ENCODE results near the gene SNAI3. TPM values are rescaled to one million over a fixed set of nuclear protein-coding genes. Genes with fewer than 3 reads are reported as not detected.

Gene SNAI3
- total and polyA plus RNA-seq, 9 of the 15 experiments (the other 6 are each of a cell fraction or from before 2014, with no cell fraction given): 0.04 to 4.1 (median 0.80) TPM; not detected in 1

- Histone ChIP-seq H3K36me3 (ENCODE audit: control insufficient read depth, insufficient read depth, low read length) (peaks cover 3% of the 10 kb centered on the region; the same call in 1 of the 3 replicates), H3K9me1 (ENCODE audit: control insufficient read depth, insufficient read depth, low read length) (no peaks in the 10 kb centered on the region), H3K27ac (ENCODE audit: extremely low read depth, low read depth, low read length) (no peak overlapping the region), H4K20me1 (replicated peaks; ENCODE audit: control insufficient read depth, insufficient read depth, low read length) (no peaks in the 10 kb centered on the region; the same call in 1 of the 2 replicates), H3K9ac (ENCODE audit: insufficient read depth in 1 of 2, low read depth in 2 of 2, low read length in 2 of 2) (no peak overlapping the region), H3K27me3 (ENCODE audit: control insufficient read depth in 2 of 2, insufficient read depth in 2 of 2, low read length in 2 of 2) (no peaks in the 10 kb centered on the region), H3K4me2 (ENCODE audit: insufficient read depth, low read length) (no peak overlapping the region), H3K9me3 (replicated peaks; ENCODE audit: control insufficient read depth, insufficient read depth, low read depth, low read length) (no peaks in the 10 kb centered on the region), H3K4me3 (no peak overlapping the region), H3K4me1 (replicated peaks in 1 of 2; ENCODE audit: control insufficient read depth in 2 of 2, insufficient read depth in 2 of 2, low read length in 2 of 2) (peaks cover 0 to 34% of the 10 kb centered on the region in 2 experiments; a peak in 2 of 5 replicates), H3K79me2 (ENCODE audit: control insufficient read depth, insufficient read depth, low read length) (no peaks in the 10 kb centered on the region), H2AFZ (ENCODE audit: low read depth, low read length) (no peak overlapping the region)
- no peak for ATAC-seq
- WGBS (ENCODE audit: insufficient coverage, low coverage, missing lambda C conversion rate): 67% methylated on average over 19 of the region's 19 CpGs
- peak; percentile 20; the same call in 1 of the 2 replicates for TF ChIP-seq ZBTB33 (CRISPR knock-in tag; IDR thresholded peaks at IDR 0.05)
- TF ChIP-seq ZBTB43 (CRISPR knock-in tag; IDR thresholded peaks at IDR 0.05): no peak
- TF ChIP-seq NR2C2 (CRISPR knock-in tag; IDR thresholded peaks at IDR 0.05): no peak
- no peak for TF ChIP-seq NR2C2 (tag; IDR thresholded peaks at IDR 0.05)
- TF ChIP-seq ZNF134 (CRISPR knock-in tag; conservative IDR thresholded peaks at IDR 0.05): no peak
- no peak for TF ChIP-seq RB1 (IDR thresholded peaks at IDR 0.05; ENCODE audit: low read depth)
- TF ChIP-seq EGR1 (conservative IDR thresholded peaks at IDR 0.05): no peak
- TF ChIP-seq, protein P1, sequence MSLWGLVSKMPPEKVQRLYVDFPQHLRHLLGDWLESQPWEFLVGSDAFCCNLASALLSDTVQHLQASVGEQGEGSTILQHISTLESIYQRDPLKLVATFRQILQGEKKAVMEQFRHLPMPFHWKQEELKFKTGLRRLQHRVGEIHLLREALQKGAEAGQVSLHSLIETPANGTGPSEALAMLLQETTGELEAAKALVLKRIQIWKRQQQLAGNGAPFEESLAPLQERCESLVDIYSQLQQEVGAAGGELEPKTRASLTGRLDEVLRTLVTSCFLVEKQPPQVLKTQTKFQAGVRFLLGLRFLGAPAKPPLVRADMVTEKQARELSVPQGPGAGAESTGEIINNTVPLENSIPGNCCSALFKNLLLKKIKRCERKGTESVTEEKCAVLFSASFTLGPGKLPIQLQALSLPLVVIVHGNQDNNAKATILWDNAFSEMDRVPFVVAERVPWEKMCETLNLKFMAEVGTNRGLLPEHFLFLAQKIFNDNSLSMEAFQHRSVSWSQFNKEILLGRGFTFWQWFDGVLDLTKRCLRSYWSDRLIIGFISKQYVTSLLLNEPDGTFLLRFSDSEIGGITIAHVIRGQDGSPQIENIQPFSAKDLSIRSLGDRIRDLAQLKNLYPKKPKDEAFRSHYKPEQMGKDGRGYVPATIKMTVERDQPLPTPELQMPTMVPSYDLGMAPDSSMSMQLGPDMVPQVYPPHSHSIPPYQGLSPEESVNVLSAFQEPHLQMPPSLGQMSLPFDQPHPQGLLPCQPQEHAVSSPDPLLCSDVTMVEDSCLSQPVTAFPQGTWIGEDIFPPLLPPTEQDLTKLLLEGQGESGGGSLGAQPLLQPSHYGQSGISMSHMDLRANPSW (CRISPR knock-in tag; IDR thresholded peaks at IDR 0.05): no peak
- intact Hi-C loops (cut with micrococcal nuclease): no loop called here
- ChIA-PET POLR2A (interaction anchor here (0.6 to 2.0 kb wide), 5 partner anchors 9 to 755 kb away, joined by 3 to 6 read pairs (median 3); no protein-coding TSS in a partner anchor), CTCF (ENCODE audit: low intra/inter-chr PET ratio) (interaction anchor here (1.0 kb wide), 1 partner anchor 24 kb away, joined by 3 read pairs; no protein-coding TSS in a partner anchor)
- in situ Hi-C loops (cut with MboI): no loop called here
- no TSS peak for BruUV-seq (replicated peaks)
- no peak for DNase-seq (ENCODE audit: extremely low read depth in 1 of 4, low spot score in 3 of 4)
- FAIRE-seq: no peak
These were observed 12.5 kb downstream of the SNAI3 start for GRCh38 chr16:88673716-88674379.

All from K562 (cell line).